GM20000 (cell line): ENCODE measurements around the gene USH2A.
"Not testable (repeated sequence)": the region's sequence is repeated elsewhere in the genome, so short reads cannot be mapped to it uniquely, and the experiment has no call there.

ENCODE experiments used
- DNase-seq: peaks from one replicate; pipeline ENCODE4 v3.0.0; 2012; ENCODE audit warnings: low spot score
- CTCF ChIP-seq: IDR thresholded peaks from 2 replicates; pipeline ENCODE4 v1.5.1; 2012; ENCODE audit warnings: mild to moderate bottlenecking, control low read depth; ENCODE audit errors: extremely low read depth, missing control alignments

The USH2A gene

GRCh38 chr1:216356945-216357344, 66.3 kb downstream of the USH2A start:
- DNase-seq: no peak
- TF ChIP-seq CTCF: no peak

- no peak for DNase-seq
- TF ChIP-seq CTCF: no peak
Measured at GRCh38 chr1:216350186-216350585, 73.1 kb downstream of the USH2A start.

- no peak for TF ChIP-seq CTCF
Measured at GRCh38 chr1:216346526-216346925, 76.7 kb downstream of the USH2A start.

GRCh38 chr1:216340542-216340941, 82.7 kb downstream of the USH2A start:
- DNase-seq: not testable (repeated sequence)

More at GRCh38 chr1:216346526-216346925, 76.7 kb downstream of the USH2A start:
- no peak for DNase-seq

- no peak for DNase-seq
- TF ChIP-seq CTCF: no peak
Measured at GRCh38 chr1:216332462-216332861, 90.8 kb downstream of the USH2A start.

GRCh38 chr1:216332003-216332402, 91.2 kb downstream of the USH2A start:
- no peak for TF ChIP-seq CTCF
- DNase-seq: no peak

- no peak for DNase-seq
- TF ChIP-seq CTCF: no peak
Measured at GRCh38 chr1:216331211-216331610, 92.0 kb downstream of the USH2A start.

- no peak for DNase-seq
- TF ChIP-seq CTCF: no peak
Measured at GRCh38 chr1:216330262-216330661, 93.0 kb downstream of the USH2A start.
